DND-41 (cell line): ENCODE results near the gene SDR9C7.
"Not testable (repeated sequence)": the region's sequence is repeated elsewhere in the genome, so short reads cannot be mapped to it uniquely, and the experiment has no call there.

Source experiments
- ATAC-seq: fragments of 200-7000 bp; cut with Tn5 transposase; 3 replicates; pipeline ENCODE4 v1.9.1; 2021; ENCODE audit warnings: low read depth; ENCODE audit not compliant: insufficient read depth
- DNase-seq: peaks from one replicate; pipeline ENCODE4 v3.0.0-alpha.2; 2020
- H2AFZ ChIP-seq: 2 replicates; pipeline ENCODE4 v1.6.0; 2012; ENCODE audit warnings: low read depth, low read length
- H3K27ac ChIP-seq: 2 replicates; pipeline ENCODE4 v1.5.1; 2012; ENCODE audit warnings: low read length, inconsistent platforms
- H3K27me3 ChIP-seq: fragments of 200-600 bp; sonication (generic); 2 replicates; pipeline ENCODE4 v1.6.0; 2012; ENCODE audit warnings: low read length, mild to moderate bottlenecking, inconsistent platforms; ENCODE audit not compliant: insufficient read depth, poor library complexity
- H3K36me3 ChIP-seq: 2 replicates; pipeline ENCODE4 v1.5.1; 2012; ENCODE audit warnings: low read length, inconsistent platforms; ENCODE audit not compliant: insufficient read depth
- H3K4me1 ChIP-seq: 2 replicates; pipeline ENCODE4 v1.5.1; 2012; ENCODE audit warnings: mild to moderate bottlenecking, low read length; ENCODE audit not compliant: insufficient read depth
- H3K4me2 ChIP-seq: 2 replicates; pipeline ENCODE4 v1.6.0; 2012; ENCODE audit warnings: mild to moderate bottlenecking, moderate library complexity, low read length, inconsistent platforms; ENCODE audit not compliant: insufficient read depth
- H3K4me3 ChIP-seq, 2 experiments: fragments of 200-600 bp in 1 of 2; shearing (Covaris generic) in 1 of 2; 2 replicates each; pipeline ENCODE4 v1.5.1; 2012 to 2016; ENCODE audit warnings: inconsistent platforms in 2 of 2, low read length in 2 of 2, mild to moderate bottlenecking in 2 of 2, low read depth in 1 of 2, moderate library complexity in 1 of 2
- H3K79me2 ChIP-seq: 2 replicates; pipeline ENCODE4 v1.6.0; 2012; ENCODE audit warnings: low read length, inconsistent platforms; ENCODE audit not compliant: insufficient read depth
- H3K9ac ChIP-seq: 2 replicates; pipeline ENCODE4 v1.6.0; 2012; ENCODE audit warnings: low read depth, mild to moderate bottlenecking, inconsistent platforms, low read length, moderate library complexity
- H3K9me3 ChIP-seq: 2 replicates; pipeline ENCODE4 v1.5.1; 2012; ENCODE audit warnings: low read length, moderate library complexity, mild to moderate bottlenecking, inconsistent platforms; ENCODE audit not compliant: insufficient read depth, severe bottlenecking
- H4K20me1 ChIP-seq: 2 replicates; pipeline ENCODE4 v1.6.0; 2012; ENCODE audit warnings: low read length; ENCODE audit not compliant: insufficient read depth
- CTCF ChIP-seq: IDR thresholded peaks from 2 replicates; pipeline ENCODE4 v1.5.1; 2012; ENCODE audit warnings: borderline replicate concordance, low read length, moderate library complexity, mild to moderate bottlenecking; ENCODE audit not compliant: poor library complexity, severe bottlenecking; ENCODE audit errors: extremely low read depth
- EZH2 ChIP-seq: IDR thresholded peaks from 3 replicates; pipeline ENCODE4 v1.6.1; 2012; ENCODE audit warnings: borderline replicate concordance, low read depth, mild to moderate bottlenecking, moderate library complexity, low read length, inconsistent platforms; ENCODE audit not compliant: severe bottlenecking

Gene SDR9C7

GRCh38 chr12:56880125-56880992 is 53.8 kb downstream of the SDR9C7 start:
- Histone ChIP-seq H3K27me3 (no peaks in the 10 kb centered on the region), H3K27ac (no peak overlapping the region), H3K9me3 (peaks cover 9% of the 10 kb centered on the region), H2AFZ (no peak overlapping the region), H3K79me2 (no peaks in the 10 kb centered on the region), H3K4me3 (no peak overlapping the region), H3K36me3 (no peaks in the 10 kb centered on the region), H4K20me1 (no peaks in the 10 kb centered on the region), H3K4me1 (no peaks in the 10 kb centered on the region), H3K9ac (no peak overlapping the region), H3K4me2 (no peak overlapping the region)
- DNase-seq (no peak), ATAC-seq (peak; percentile 63; the same call in 2 of the 3 replicates)
- no peak for TF ChIP-seq EZH2
- TF ChIP-seq CTCF = no peak

GRCh38 chr12:56879240-56880124 is 54.7 kb downstream of the SDR9C7 start:
- not testable (repeated sequence) for H3K4me2 ChIP-seq, H3K27ac ChIP-seq, H4K20me1 ChIP-seq, H3K36me3 ChIP-seq, H3K79me2 ChIP-seq, H3K27me3 ChIP-seq, H3K9ac ChIP-seq, DNase-seq, ATAC-seq, H3K9me3 ChIP-seq, H3K4me1 ChIP-seq, H2AFZ ChIP-seq, H3K4me3 ChIP-seq

- Histone ChIP-seq H3K4me1 (no peaks in the 10 kb centered on the region), H3K9me3 (no peaks in the 10 kb centered on the region), H3K27me3 (peaks cover 2% of the 10 kb centered on the region), H3K79me2 (no peaks in the 10 kb centered on the region), H3K27ac (no peak overlapping the region), H2AFZ (no peak overlapping the region), H3K4me2 (no peak overlapping the region), H3K9ac (no peak overlapping the region), H3K36me3 (no peaks in the 10 kb centered on the region), H3K4me3 (no peak overlapping the region), H4K20me1 (no peaks in the 10 kb centered on the region)
- DNase-seq (no peak), ATAC-seq (no peak)
- TF ChIP-seq EZH2 (no peak), CTCF (no peak)
These were observed 56.2 kb downstream of the SDR9C7 start for GRCh38 chr12:56878010-56878339.
